Caco-2 (cell line): ENCODE measurements around the gene GOLGA8B. TPM values are rescaled to one million over a fixed set of nuclear protein-coding genes. Genes with fewer than 3 reads are reported as not detected.

Source experiments
- BruUV-seq: library from RNA; stranded (reverse); fragments of 400-500 nt; replicated peaks from 2 replicates; lab custom pipeline; 2021; lab: Mats Ljungman, UMichigan
- CTCF ChIA-PET: fragments of 300-600 bp; sonication (Branson Sonifier 250); formaldehyde crosslinking; loops from one replicate; lab custom pipeline; 2022; ENCODE audit warnings: antibody characterized with exemption; lab: Charles Lee
- POLR2A ChIA-PET: fragments of 300-600 bp; sonication (Branson Sonifier 250); formaldehyde crosslinking; loops from one replicate; lab custom pipeline; 2022; ENCODE audit warnings: antibody characterized with exemption; lab: Charles Lee
- DNase-seq, 2 experiments: peaks; one replicate each; pipeline versions ENCODE4 v3.0.0 to v3.0.0-alpha.2; 2020 to 2022
- H3K27me3 ChIP-seq: replicated peaks from 2 replicates; pipeline ENCODE4 v1.6.0; 2011; ENCODE audit warnings: low read length; ENCODE audit not compliant: control insufficient read depth, insufficient read depth
- H3K36me3 ChIP-seq: 2 replicates; pipeline ENCODE4 v1.5.1; 2011; ENCODE audit warnings: low read length; ENCODE audit not compliant: control insufficient read depth, insufficient read depth
- H3K4me1 ChIP-seq: fragments of 250-450 bp; sonication (Bioruptor Pico); 2 replicates; pipeline ENCODE4 v1.5.1; 2020; ENCODE audit warnings: mild to moderate bottlenecking
- H3K4me3 ChIP-seq: 2 replicates; pipeline ENCODE4 v1.5.1; 2011; ENCODE audit warnings: low read depth, mild to moderate bottlenecking, control low read depth, low read length
- H3K9me3 ChIP-seq: fragments of 250-450 bp; sonication (Bioruptor Pico); 2 replicates; pipeline ENCODE4 v1.5.1; 2020; ENCODE audit warnings: mild to moderate bottlenecking, moderate library complexity
- H3K27ac Mint-ChIP-seq: one replicate; pipeline ENCODE4 v1.8.0; 2022; ENCODE audit warnings: mixed read lengths; ENCODE audit not compliant: unreplicated experiment
- H3K27me3 Mint-ChIP-seq: one replicate; pipeline ENCODE4 v1.8.0; 2022; ENCODE audit warnings: mixed read lengths; ENCODE audit not compliant: insufficient read depth, unreplicated experiment
- H3K36me3 Mint-ChIP-seq: one replicate; pipeline ENCODE4 v1.8.0; 2022; ENCODE audit warnings: mild to moderate bottlenecking, mixed read lengths; ENCODE audit not compliant: insufficient read depth, unreplicated experiment
- H3K4me1 Mint-ChIP-seq: one replicate; pipeline ENCODE4 v1.8.0; 2022; ENCODE audit warnings: low read depth, mixed read lengths; ENCODE audit not compliant: unreplicated experiment
- H3K4me3 Mint-ChIP-seq: one replicate; pipeline ENCODE4 v1.8.0; 2022; ENCODE audit warnings: mild to moderate bottlenecking, moderate library complexity, mixed read lengths; ENCODE audit not compliant: unreplicated experiment
- H3K9me3 Mint-ChIP-seq: one replicate; pipeline ENCODE4 v1.8.0; 2022; ENCODE audit warnings: mixed read lengths; ENCODE audit not compliant: unreplicated experiment
- intact Hi-C: fragments of 100-400 bp; cut with micrococcal nuclease; formaldehyde crosslinking; loops from one replicate; pipeline ENCODE4 v1.10.0; 2022; ENCODE audit not compliant: unreplicated experiment
- total RNA-seq: library from RNA; stranded (reverse); gene quantifications from 2 replicates; pipeline ENCODE4 v1.2.3, GENCODE V29; 2022
- TF ChIP-seq, protein P1 (sequence below), 2 experiments: fragments of 200-600 bp in 1 of 2; IDR thresholded peaks; 1 replicate in 1 of 2; 2 replicates in 1 of 2; pipeline versions ENCODE4 v1.5.1 to v1.8.0; 2011 to 2022; ENCODE audit warnings: antibody characterized with exemption in 1 of 2, control low read depth in 1 of 2, inconsistent platforms in 1 of 2, low read depth in 1 of 2, low read length in 1 of 2, mild to moderate bottlenecking in 1 of 2, moderate library complexity in 1 of 2; ENCODE audit not compliant: insufficient read depth in 1 of 2, severe bottlenecking in 1 of 2, unreplicated experiment in 1 of 2

The GOLGA8B gene
- total RNA-seq, 1 experiment from 2014 or later, result 52.3 TPM

DNA sequence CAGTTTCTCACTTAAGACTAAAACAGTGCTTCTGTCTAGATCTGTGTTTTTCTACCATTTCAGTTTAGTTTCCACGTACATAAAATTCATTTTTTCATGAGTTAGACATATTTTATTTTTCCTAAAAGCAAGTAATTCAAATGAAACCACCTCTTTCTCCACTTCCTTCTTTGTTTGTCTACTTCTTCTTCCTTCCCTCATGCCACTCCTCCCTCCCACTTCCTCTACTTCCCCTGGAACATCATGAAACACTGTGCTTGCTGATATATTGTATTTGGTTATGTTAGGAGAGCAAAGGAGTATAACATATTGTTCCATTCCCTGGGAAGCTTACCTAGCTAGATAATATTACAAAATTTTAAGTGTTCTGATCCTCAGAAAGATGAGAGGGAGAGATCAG, 36.7 kb upstream of the GOLGA8B start:
- no peaks in the 10 kb centered on the region for H3K27me3 ChIP-seq
- no TSS peak for BruUV-seq
- no peaks in the 10 kb centered on the region for H3K4me1 ChIP-seq
- H3K4me3 Mint-ChIP-seq, result no peak overlapping the region
- CTCF ChIA-PET, result no interaction called here
- POLR2A ChIA-PET, result no interaction called here
- peaks cover 14% of the 10 kb centered on the region for H3K27me3 Mint-ChIP-seq
- H3K4me1 Mint-ChIP-seq, result no peaks in the 10 kb centered on the region
- no peak for DNase-seq
- H3K9me3 ChIP-seq, result no peaks in the 10 kb centered on the region
- intact Hi-C loops, result loop anchor here (2.0 kb wide), 1 partner anchor 301 kb away; no protein-coding TSS in a partner anchor
- no peaks in the 10 kb centered on the region for H3K36me3 Mint-ChIP-seq
- H3K27ac Mint-ChIP-seq, result no peak overlapping the region
- no peaks in the 10 kb centered on the region for H3K36me3 ChIP-seq
- TF ChIP-seq, protein P1, sequence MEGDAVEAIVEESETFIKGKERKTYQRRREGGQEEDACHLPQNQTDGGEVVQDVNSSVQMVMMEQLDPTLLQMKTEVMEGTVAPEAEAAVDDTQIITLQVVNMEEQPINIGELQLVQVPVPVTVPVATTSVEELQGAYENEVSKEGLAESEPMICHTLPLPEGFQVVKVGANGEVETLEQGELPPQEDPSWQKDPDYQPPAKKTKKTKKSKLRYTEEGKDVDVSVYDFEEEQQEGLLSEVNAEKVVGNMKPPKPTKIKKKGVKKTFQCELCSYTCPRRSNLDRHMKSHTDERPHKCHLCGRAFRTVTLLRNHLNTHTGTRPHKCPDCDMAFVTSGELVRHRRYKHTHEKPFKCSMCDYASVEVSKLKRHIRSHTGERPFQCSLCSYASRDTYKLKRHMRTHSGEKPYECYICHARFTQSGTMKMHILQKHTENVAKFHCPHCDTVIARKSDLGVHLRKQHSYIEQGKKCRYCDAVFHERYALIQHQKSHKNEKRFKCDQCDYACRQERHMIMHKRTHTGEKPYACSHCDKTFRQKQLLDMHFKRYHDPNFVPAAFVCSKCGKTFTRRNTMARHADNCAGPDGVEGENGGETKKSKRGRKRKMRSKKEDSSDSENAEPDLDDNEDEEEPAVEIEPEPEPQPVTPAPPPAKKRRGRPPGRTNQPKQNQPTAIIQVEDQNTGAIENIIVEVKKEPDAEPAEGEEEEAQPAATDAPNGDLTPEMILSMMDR (IDR thresholded peaks at IDR 0.05; ENCODE audit: insufficient read depth in 1 of 2, low read depth in 1 of 2, low read length in 1 of 2, severe bottlenecking in 1 of 2, unreplicated experiment in 1 of 2), result no peak
- H3K9me3 Mint-ChIP-seq, result no peaks in the 10 kb centered on the region
- H3K4me3 ChIP-seq, result no peak overlapping the region

DNA sequence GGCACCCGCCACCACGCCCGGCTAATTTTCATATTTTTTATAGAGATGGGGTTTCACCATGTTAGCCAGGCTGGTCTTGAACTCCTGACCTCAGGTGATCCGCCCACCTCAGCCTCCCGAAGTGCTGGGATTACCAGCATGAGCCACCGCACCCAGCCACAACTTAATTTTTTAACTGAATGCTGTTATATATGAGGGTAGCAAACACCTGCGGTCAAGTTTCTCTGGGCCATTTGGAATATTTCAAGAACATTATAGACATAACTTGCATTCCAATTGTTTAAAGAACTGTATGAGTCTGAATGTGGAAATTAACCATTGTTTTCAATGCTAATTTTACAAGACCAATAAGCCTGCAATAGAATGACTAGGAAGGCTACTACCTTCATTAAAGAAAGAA, 35.7 kb upstream of the GOLGA8B start:
- intact Hi-C loops, result no loop called here
- Mint-ChIP-seq H3K27me3 (peaks cover 17% of the 10 kb centered on the region), H3K4me3 (no peak overlapping the region), H3K4me1 (no peaks in the 10 kb centered on the region), H3K36me3 (no peaks in the 10 kb centered on the region), H3K27ac (no peak overlapping the region), H3K9me3 (no peaks in the 10 kb centered on the region)
- Histone ChIP-seq H3K27me3 (no peaks in the 10 kb centered on the region), H3K4me1 (no peaks in the 10 kb centered on the region), H3K4me3 (no peak overlapping the region), H3K9me3 (no peaks in the 10 kb centered on the region), H3K36me3 (no peaks in the 10 kb centered on the region)
- ChIA-PET POLR2A (no interaction called here), CTCF (no interaction called here)
- TF ChIP-seq, protein P1 (IDR thresholded peaks at IDR 0.05; ENCODE audit: insufficient read depth in 1 of 2, low read depth in 1 of 2, low read length in 1 of 2, severe bottlenecking in 1 of 2, unreplicated experiment in 1 of 2), result no peak
- DNase-seq, result no peak
- BruUV-seq, result no TSS peak

DNA sequence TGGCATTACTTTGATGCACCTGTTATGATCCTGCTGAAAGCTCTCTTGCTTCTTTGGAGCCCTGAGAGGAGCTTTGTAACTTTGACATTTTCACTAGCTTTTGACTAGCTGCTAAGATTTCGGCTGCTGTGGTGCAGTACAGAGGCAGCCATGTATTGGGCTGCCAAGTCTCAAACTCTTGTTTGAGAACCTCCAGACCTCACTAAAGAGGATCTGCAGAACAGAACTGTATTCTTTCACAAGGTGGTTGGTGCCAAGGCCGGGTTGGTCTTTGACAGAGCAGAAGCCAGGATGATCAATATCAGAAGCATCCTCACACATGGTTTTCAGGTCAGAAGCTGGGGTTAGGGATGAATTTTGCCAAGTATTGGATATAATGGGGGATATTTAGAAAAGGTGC, 34.6 kb upstream of the GOLGA8B start:
- Histone ChIP-seq H3K4me3 (no peak overlapping the region), H3K36me3 (no peaks in the 10 kb centered on the region), H3K9me3 (no peaks in the 10 kb centered on the region), H3K27me3 (no peaks in the 10 kb centered on the region), H3K4me1 (no peaks in the 10 kb centered on the region)
- CTCF ChIA-PET, result no interaction called here
- H3K4me1 Mint-ChIP-seq, result no peaks in the 10 kb centered on the region
- H3K27ac Mint-ChIP-seq, result no peak overlapping the region
- H3K4me3 Mint-ChIP-seq, result no peak overlapping the region
- no peaks in the 10 kb centered on the region for H3K36me3 Mint-ChIP-seq
- TF ChIP-seq, protein P1 (IDR thresholded peaks at IDR 0.05; ENCODE audit: insufficient read depth in 1 of 2, low read depth in 1 of 2, low read length in 1 of 2, severe bottlenecking in 1 of 2, unreplicated experiment in 1 of 2), result no peak
- POLR2A ChIA-PET, result no interaction called here
- H3K27me3 Mint-ChIP-seq, result peaks cover 21% of the 10 kb centered on the region
- no TSS peak for BruUV-seq
- no peak for DNase-seq
- H3K9me3 Mint-ChIP-seq, result no peaks in the 10 kb centered on the region
- intact Hi-C loops, result no loop called here
